ENCODE measurements around the gene RNF6.

GRCh38 chr13:26262156-26262555 is 40.0 kb upstream of the RNF6 start:
- TF ChIP-seq POLR2A (IDR thresholded peaks at IDR 0.05) = no peak
- TF ChIP-seq CTCF (IDR thresholded peaks at IDR 0.05) = no peak

All from testis (tissue), 2 donors.